K562 (cell line): Measurements from ENCODE around the gene MACROD2. TPM values are rescaled to one million over a fixed set of nuclear protein-coding genes. Genes with fewer than 3 reads are reported as not detected.

ENCODE experiments used
- ATAC-seq: fragments of 200-7000 bp; cut with Tn5 transposase; 3 replicates; pipeline ENCODE4 v1.9.1; 2020; ENCODE audit warnings: moderate library complexity
- BruUV-seq: library from RNA; stranded (reverse); fragments of 400-500 nt; replicated peaks from 2 replicates; lab custom pipeline; 2021; lab: Mats Ljungman, UMichigan
- CTCF ChIA-PET: fragments of 300-600 bp; formaldehyde crosslinking; extraction: SDS; loops from one replicate; lab custom pipeline; 2021; ENCODE audit warnings: low intra/inter-chr PET ratio; lab: Yijun Ruan, JAX
- POLR2A ChIA-PET: fragments of 300-600, 350-650 bp; sonication (Branson Sonifier 250); formaldehyde crosslinking; extraction: SDS; loops from one replicate; lab custom pipeline; 2021; ENCODE audit warnings: antibody characterized with exemption, inconsistent platforms; lab: Yijun Ruan, JAX
- DNase-seq, 4 experiments: peaks; one replicate each; pipeline versions ENCODE4 v3.0.0 to v3.0.0-alpha.2; 2011 to 2018; ENCODE audit warnings: low spot score in 3 of 4, mixed read lengths in 3 of 4; ENCODE audit errors: extremely low read depth in 1 of 4
- FAIRE-seq: peaks from 2 replicates; lab custom pipeline; 2011; peaks lifted over from hg19 to GRCh38; lab: Jason Lieb, UNC
- H2AFZ ChIP-seq: 2 replicates; pipeline ENCODE4 v1.6.0; 2011; ENCODE audit warnings: low read depth, low read length, control low read depth, inconsistent platforms
- H3K27ac ChIP-seq: fragments of 200-600 bp; 3 replicates; pipeline ENCODE4 v1.8.0; 2011; ENCODE audit warnings: low read depth, mild to moderate bottlenecking, control low read depth, inconsistent platforms, low read length, moderate library complexity, mixed read lengths; ENCODE audit errors: extremely low read depth
- H3K27me3 ChIP-seq, 2 experiments: fragments of 300-600 bp in 1 of 2; 2 replicates in 1 of 2; 3 replicates in 1 of 2; pipeline versions ENCODE4 v1.6.0 to v1.8.0; 2011; ENCODE audit warnings: inconsistent platforms in 2 of 2, low read length in 2 of 2, mild to moderate bottlenecking in 1 of 2, mixed read lengths in 1 of 2, moderate library complexity in 1 of 2; ENCODE audit not compliant: control insufficient read depth in 2 of 2, insufficient read depth in 2 of 2
- H3K36me3 ChIP-seq: fragments of 300-600 bp; 3 replicates; pipeline ENCODE4 v1.8.0; 2011; ENCODE audit warnings: mild to moderate bottlenecking, low read length, inconsistent platforms; ENCODE audit not compliant: control insufficient read depth, insufficient read depth
- H3K4me1 ChIP-seq, 2 experiments: fragments of 200-600 bp in 1 of 2; replicated peaks in 1 of 2; 2 replicates in 1 of 2; 3 replicates in 1 of 2; pipeline versions ENCODE4 v1.5.1 to v1.8.0; 2011; ENCODE audit warnings: inconsistent platforms in 2 of 2, low read length in 2 of 2, mild to moderate bottlenecking in 1 of 2, mixed read lengths in 1 of 2, moderate library complexity in 1 of 2; ENCODE audit not compliant: control insufficient read depth in 2 of 2, insufficient read depth in 2 of 2
- H3K4me2 ChIP-seq: 2 replicates; pipeline ENCODE4 v1.6.1; 2011; ENCODE audit warnings: low read length, control low read depth, inconsistent platforms, mixed read lengths; ENCODE audit not compliant: insufficient read depth
- H3K4me3 ChIP-seq: fragments of 200-600 bp; sonication (generic), shearing (Covaris generic); 2 replicates; pipeline ENCODE4 v1.5.1; 2016; ENCODE audit warnings: control low read depth, inconsistent platforms
- H3K79me2 ChIP-seq: fragments of 200-600 bp; 3 replicates; pipeline ENCODE4 v1.8.0; 2011; ENCODE audit warnings: low read length, inconsistent platforms; ENCODE audit not compliant: control insufficient read depth, insufficient read depth
- H3K9ac ChIP-seq, 2 experiments: 2 replicates each; pipeline versions ENCODE4 v1.6.0 to v1.6.1; 2011; ENCODE audit warnings: low read depth in 2 of 2, low read length in 2 of 2, control low read depth in 1 of 2, inconsistent platforms in 1 of 2, mild to moderate bottlenecking in 1 of 2, mixed read lengths in 1 of 2; ENCODE audit not compliant: insufficient read depth in 1 of 2
- H3K9me1 ChIP-seq: one replicate; pipeline ENCODE4 v1.6.0; 2011; ENCODE audit warnings: inconsistent platforms, mild to moderate bottlenecking, low read length, moderate library complexity; ENCODE audit not compliant: control insufficient read depth, insufficient read depth
- H3K9me3 ChIP-seq: replicated peaks from 2 replicates; pipeline ENCODE4 v1.5.1; 2011; ENCODE audit warnings: low read depth, low read length, inconsistent platforms; ENCODE audit not compliant: control insufficient read depth, insufficient read depth
- H4K20me1 ChIP-seq: replicated peaks from 2 replicates; pipeline ENCODE4 v1.6.1; 2011; ENCODE audit warnings: low read length, inconsistent platforms, mixed read lengths; ENCODE audit not compliant: control insufficient read depth, insufficient read depth
- BDP1 ChIP-seq: IDR thresholded peaks from 3 replicates; pipeline ENCODE4 v1.6.1; 2011; ENCODE audit not compliant: insufficient read length, insufficient read depth
- FOXK2 ChIP-seq, 2 experiments: fragments of 450-650 bp; IDR thresholded peaks in 1 of 2; conservative IDR thresholded peaks in 1 of 2; 2 replicates each; pipeline ENCODE4 v1.6.1; 2016; ENCODE audit warnings: low read depth in 2 of 2, mild to moderate bottlenecking in 1 of 2
- NR2C1 ChIP-seq, 2 experiments: fragments of 450-650 bp; IDR thresholded peaks; 2 replicates each; pipeline ENCODE4 v1.6.1; 2017; ENCODE audit warnings: mild to moderate bottlenecking in 2 of 2, antibody characterized with exemption in 1 of 2, inconsistent platforms in 1 of 2, missing compliant biosample characterization in 1 of 2, missing genetic modification characterization in 1 of 2
- NR2F6 ChIP-seq: fragments of 450-650 bp; formaldehyde crosslinking; IDR thresholded peaks from 2 replicates; pipeline ENCODE4 v1.4.0; 2020; ENCODE audit warnings: mild to moderate bottlenecking
- OTX1 ChIP-seq: fragments of 450-650 bp; formaldehyde crosslinking; IDR thresholded peaks from 2 replicates; pipeline ENCODE4 v1.4.0; 2022; ENCODE audit warnings: mild to moderate bottlenecking
- PRPF4 ChIP-seq: fragments of 200-400 bp; formaldehyde crosslinking; IDR thresholded peaks from one replicate; pipeline ENCODE4 v1.6.1; 2017; ENCODE audit warnings: low read length, low read depth, mild to moderate bottlenecking; ENCODE audit not compliant: insufficient read depth, poor library complexity, severe bottlenecking
- SMARCA5 ChIP-seq: fragments of 450-650 bp; IDR thresholded peaks from 2 replicates; pipeline ENCODE4 v1.6.1; 2016
- TAF7 ChIP-seq: fragments of 450-650 bp; IDR thresholded peaks from 2 replicates; pipeline ENCODE4 v1.6.1; 2016; ENCODE audit warnings: missing genetic modification characterization, missing compliant biosample characterization
- WHSC1 ChIP-seq: IDR thresholded peaks from one replicate; pipeline ENCODE4 v1.6.1; 2012; ENCODE audit warnings: low read length, control low read depth, inconsistent platforms
- ZBTB11 ChIP-seq, 3 experiments: fragments of 200-800 bp in 1 of 3; fragments of 250-450 bp in 1 of 3; fragments of 450-650 bp in 1 of 3; sonication (Bioruptor Pico) in 1 of 3; sonication (Bioruptor generic) in 1 of 3; formaldehyde crosslinking in 1 of 3; IDR thresholded peaks; 2 replicates each; pipeline versions ENCODE4 v1.6.1 to v1.8.0; 2016 to 2022; ENCODE audit warnings: mild to moderate bottlenecking in 2 of 3, missing genetic modification characterization in 2 of 3, missing compliant biosample characterization in 1 of 3, moderate library complexity in 1 of 3
- WGBS: fragments of 100-300 bp; shearing (Covaris generic); methylation state at CpG from one replicate; pipeline ENCODE4 v1.1.6; 2016; ENCODE audit warnings: low coverage, mixed read lengths; ENCODE audit not compliant: insufficient coverage; ENCODE audit errors: missing lambda C conversion rate; 5-methylcytosine and 5-hydroxymethylcytosine counted together
- in situ Hi-C: fragments of 300-500 bp; cut with MboI; formaldehyde crosslinking; loops from 4 replicates; pipeline ENCODE4 v1.15.0; 2018; ENCODE audit warnings: inconsistent platforms, mixed read lengths
- intact Hi-C: fragments of 100-400 bp; cut with micrococcal nuclease; formaldehyde crosslinking; loops from 2 replicates; pipeline ENCODE4 v1.14.2; 2022
- polyA plus RNA-seq, 8 experiments: library from polyadenylated mRNA; depleted of rRNA in 4 of 8; stranded (reverse) in 5 of 8; unstranded in 3 of 8; fragments of >200 nt; fragmentation: Nextera tagmentation in 2 of 8; fragmentation: Illumina TruSeq in 1 of 8; extraction: Ambion mirVana in 2 of 8; extraction: Trizol in 1 of 8; gene quantifications; 2 replicates each; pipeline versions ENCODE4 v1.2.1 to v1.2.3, GENCODE V29; 2011 to 2014; ENCODE audit warnings: inconsistent platforms in 1 of 8, missing spikeins in 1 of 8
- total RNA-seq, 7 experiments: library from RNA; depleted of rRNA in 6 of 7; stranded (reverse); fragments of >200 nt in 6 of 7; fragmentation: Illumina TruSeq in 2 of 7; extraction: Trizol in 2 of 7; gene quantifications; 2 replicates each; pipeline versions ENCODE4 v1.2.1 to v1.2.3, GENCODE V29; 2011 to 2021; ENCODE audit warnings: low replicate concordance in 1 of 7
- TF ChIP-seq, protein P1 (sequence below): sonication (generic); formaldehyde crosslinking; IDR thresholded peaks from 2 replicates; pipeline ENCODE4 v1.8.0; 2022; ENCODE audit warnings: mild to moderate bottlenecking, missing genetic modification reagents, borderline replicate concordance
- TF ChIP-seq, protein P2 (sequence below): sonication (generic); formaldehyde crosslinking; IDR thresholded peaks from 2 replicates; pipeline ENCODE4 v1.4.0; 2020; ENCODE audit warnings: mild to moderate bottlenecking, missing genetic modification reagents

MACROD2 gene
- total and polyA plus RNA-seq, 9 of the 15 experiments (the other 6 are each of a cell fraction or from before 2014, with no cell fraction given) = not detected

DNA sequence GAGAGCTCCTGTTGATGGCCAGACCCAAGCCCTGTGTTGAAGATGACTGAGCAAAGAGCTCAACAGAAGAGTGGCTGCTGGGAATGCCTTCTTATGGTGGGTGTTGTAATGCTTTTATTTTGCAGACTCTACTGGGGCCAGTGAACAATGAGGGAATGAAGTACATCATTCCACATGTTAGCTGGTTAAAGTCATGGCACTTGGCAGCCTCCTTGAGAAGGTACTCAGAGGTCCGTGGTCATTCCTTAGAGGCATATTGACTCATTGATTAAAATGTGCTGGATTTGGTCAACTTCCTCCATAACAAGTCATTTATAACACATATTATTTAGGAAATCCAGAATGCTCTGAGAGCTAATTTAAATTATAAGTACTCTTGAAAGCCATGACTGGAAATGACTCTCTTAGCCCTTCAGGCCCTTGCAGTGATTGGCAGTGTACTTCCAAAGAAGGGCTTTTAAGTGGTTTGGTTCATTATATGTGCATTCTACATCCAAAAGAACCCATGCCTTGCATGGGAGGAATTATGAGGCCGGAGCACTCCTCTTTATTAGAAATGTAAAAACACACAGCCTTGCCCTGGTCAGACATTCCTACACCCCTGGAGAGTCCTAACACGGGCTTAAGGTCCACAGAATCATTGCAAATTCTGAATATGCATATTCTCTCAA is 1601.0 kb downstream of the MACROD2 start:
- no peaks in the 10 kb centered on the region for H3K79me2 ChIP-seq
- ATAC-seq (no peak), FAIRE-seq (no peak), DNase-seq (no peak)
- no peak overlapping the region for H3K9ac ChIP-seq
- no peaks in the 10 kb centered on the region for H3K4me1 ChIP-seq
- H3K27ac ChIP-seq = no peak overlapping the region
- H3K4me2 ChIP-seq = no peak overlapping the region
- no TSS peak for BruUV-seq
- ChIA-PET POLR2A (no interaction called here), CTCF (no interaction called here)
- H4K20me1 ChIP-seq = no peaks in the 10 kb centered on the region
- H3K9me3 ChIP-seq = no peaks in the 10 kb centered on the region
- in situ Hi-C loops = no loop called here
- no peaks in the 10 kb centered on the region for H3K9me1 ChIP-seq
- intact Hi-C loops = no loop called here
- H3K27me3 ChIP-seq = no peaks in the 10 kb centered on the region
- no peaks in the 10 kb centered on the region for H3K36me3 ChIP-seq
- H2AFZ ChIP-seq = no peak overlapping the region
- no peak overlapping the region for H3K4me3 ChIP-seq
- WGBS = 0% methylated on average over 3 of the region's 3 CpGs
- TF ChIP-seq SMARCA5 (no peak), BDP1 (no peak), TAF7 (tag) (no peak), WHSC1 (no peak), FOXK2 (conservative IDR thresholded peaks at IDR 0.05 in 1 of 2, IDR thresholded peaks at IDR 0.05 in 1 of 2; ENCODE audit: low read depth in 2 of 2) (no peak), NR2C1 (IDR thresholded peaks at IDR 0.05) (no peak), NR2C1 (tag; IDR thresholded peaks at IDR 0.05) (no peak), NR2F6 (CRISPR knock-in tag) (no peak), OTX1 (CRISPR knock-in tag) (no peak), PRPF4 (no peak), ZBTB11 (CRISPR knock-in tag; IDR thresholded peaks at IDR 0.05) (no peak)
- TF ChIP-seq, protein P1, sequence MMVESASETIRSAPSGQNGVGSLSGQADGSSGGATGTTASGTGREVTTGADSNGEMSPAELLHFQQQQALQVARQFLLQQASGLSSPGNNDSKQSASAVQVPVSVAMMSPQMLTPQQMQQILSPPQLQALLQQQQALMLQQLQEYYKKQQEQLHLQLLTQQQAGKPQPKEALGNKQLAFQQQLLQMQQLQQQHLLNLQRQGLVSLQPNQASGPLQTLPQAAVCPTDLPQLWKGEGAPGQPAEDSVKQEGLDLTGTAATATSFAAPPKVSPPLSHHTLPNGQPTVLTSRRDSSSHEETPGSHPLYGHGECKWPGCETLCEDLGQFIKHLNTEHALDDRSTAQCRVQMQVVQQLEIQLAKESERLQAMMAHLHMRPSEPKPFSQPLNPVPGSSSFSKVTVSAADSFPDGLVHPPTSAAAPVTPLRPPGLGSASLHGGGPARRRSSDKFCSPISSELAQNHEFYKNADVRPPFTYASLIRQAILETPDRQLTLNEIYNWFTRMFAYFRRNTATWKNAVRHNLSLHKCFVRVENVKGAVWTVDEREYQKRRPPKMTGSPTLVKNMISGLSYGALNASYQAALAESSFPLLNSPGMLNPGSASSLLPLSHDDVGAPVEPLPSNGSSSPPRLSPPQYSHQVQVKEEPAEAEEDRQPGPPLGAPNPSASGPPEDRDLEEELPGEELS (CRISPR knock-in tag) = no peak
- TF ChIP-seq, protein P2, sequence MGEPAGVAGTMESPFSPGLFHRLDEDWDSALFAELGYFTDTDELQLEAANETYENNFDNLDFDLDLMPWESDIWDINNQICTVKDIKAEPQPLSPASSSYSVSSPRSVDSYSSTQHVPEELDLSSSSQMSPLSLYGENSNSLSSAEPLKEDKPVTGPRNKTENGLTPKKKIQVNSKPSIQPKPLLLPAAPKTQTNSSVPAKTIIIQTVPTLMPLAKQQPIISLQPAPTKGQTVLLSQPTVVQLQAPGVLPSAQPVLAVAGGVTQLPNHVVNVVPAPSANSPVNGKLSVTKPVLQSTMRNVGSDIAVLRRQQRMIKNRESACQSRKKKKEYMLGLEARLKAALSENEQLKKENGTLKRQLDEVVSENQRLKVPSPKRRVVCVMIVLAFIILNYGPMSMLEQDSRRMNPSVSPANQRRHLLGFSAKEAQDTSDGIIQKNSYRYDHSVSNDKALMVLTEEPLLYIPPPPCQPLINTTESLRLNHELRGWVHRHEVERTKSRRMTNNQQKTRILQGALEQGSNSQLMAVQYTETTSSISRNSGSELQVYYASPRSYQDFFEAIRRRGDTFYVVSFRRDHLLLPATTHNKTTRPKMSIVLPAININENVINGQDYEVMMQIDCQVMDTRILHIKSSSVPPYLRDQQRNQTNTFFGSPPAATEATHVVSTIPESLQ (CRISPR knock-in tag) = no peak
